ENCODE data around the gene RABL6. TPM values are rescaled to one million over a fixed set of nuclear protein-coding genes. Genes with fewer than 3 reads are reported as not detected.
"Not testable (repeated sequence)": the region's sequence is repeated elsewhere in the genome, so short reads cannot be mapped to it uniquely, and the experiment has no call there.

RABL6 gene
- total and polyA plus RNA-seq, 2 donors (not counting 1 experiment from before 2014, with no cell fraction given), result 36.8 to 59.6 TPM

DNA sequence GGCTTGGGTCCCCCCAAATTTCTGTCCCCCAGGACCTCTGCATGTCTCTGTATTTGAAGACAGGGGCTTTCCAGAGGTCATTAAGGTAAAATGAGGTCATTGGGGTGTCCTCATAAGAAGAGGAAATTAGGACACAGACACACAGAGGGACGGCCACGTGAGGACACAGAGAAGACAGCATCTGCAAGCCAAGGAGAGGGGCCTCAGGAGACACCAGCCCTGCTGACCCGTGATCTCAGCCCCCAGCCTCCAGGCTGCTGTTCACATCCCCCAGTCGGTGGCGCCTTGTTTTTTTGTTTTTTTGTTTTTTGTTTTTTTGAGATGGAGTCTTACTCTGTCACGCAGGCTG, 12.8 kb upstream of the RABL6 start:
- TF ChIP-seq, protein P1, sequence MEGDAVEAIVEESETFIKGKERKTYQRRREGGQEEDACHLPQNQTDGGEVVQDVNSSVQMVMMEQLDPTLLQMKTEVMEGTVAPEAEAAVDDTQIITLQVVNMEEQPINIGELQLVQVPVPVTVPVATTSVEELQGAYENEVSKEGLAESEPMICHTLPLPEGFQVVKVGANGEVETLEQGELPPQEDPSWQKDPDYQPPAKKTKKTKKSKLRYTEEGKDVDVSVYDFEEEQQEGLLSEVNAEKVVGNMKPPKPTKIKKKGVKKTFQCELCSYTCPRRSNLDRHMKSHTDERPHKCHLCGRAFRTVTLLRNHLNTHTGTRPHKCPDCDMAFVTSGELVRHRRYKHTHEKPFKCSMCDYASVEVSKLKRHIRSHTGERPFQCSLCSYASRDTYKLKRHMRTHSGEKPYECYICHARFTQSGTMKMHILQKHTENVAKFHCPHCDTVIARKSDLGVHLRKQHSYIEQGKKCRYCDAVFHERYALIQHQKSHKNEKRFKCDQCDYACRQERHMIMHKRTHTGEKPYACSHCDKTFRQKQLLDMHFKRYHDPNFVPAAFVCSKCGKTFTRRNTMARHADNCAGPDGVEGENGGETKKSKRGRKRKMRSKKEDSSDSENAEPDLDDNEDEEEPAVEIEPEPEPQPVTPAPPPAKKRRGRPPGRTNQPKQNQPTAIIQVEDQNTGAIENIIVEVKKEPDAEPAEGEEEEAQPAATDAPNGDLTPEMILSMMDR (conservative IDR thresholded peaks at IDR 0.05 in 1 of 2, IDR thresholded peaks at IDR 0.05 in 1 of 2; ENCODE audit: low read depth in 1 of 2, low read length in 2 of 2), result no peak
- no peak for TF ChIP-seq EZH2 (IDR thresholded peaks at IDR 0.05; ENCODE audit: low read length, missing control alignments)
- no peak overlapping the region for H3K4me2 ChIP-seq (ENCODE audit: extremely low read depth, insufficient read depth, low read length)
- no peak for DNase-seq (ENCODE audit: low read depth in 2 of 2)
- H3K79me2 ChIP-seq (ENCODE audit: control insufficient read depth, insufficient read depth, low read length), result peaks cover 4% of the 10 kb centered on the region
- no peak overlapping the region for H3K9ac ChIP-seq (ENCODE audit: insufficient read depth, low read length)
- peaks cover 2% of the 10 kb centered on the region for H3K36me3 ChIP-seq (ENCODE audit: control insufficient read depth, insufficient read depth, low read length)
- peaks cover 20% of the 10 kb centered on the region for H3K27me3 ChIP-seq (ENCODE audit: control insufficient read depth, insufficient read depth, low read length)
- H3K4me1 ChIP-seq (ENCODE audit: control insufficient read depth, extremely low read depth, insufficient read depth, low read length), result peaks cover 4% of the 10 kb centered on the region
- H4K20me1 ChIP-seq (ENCODE audit: control insufficient read depth, extremely low read depth, insufficient read depth, low read length), result no peaks in the 10 kb centered on the region
- H3K9me3 ChIP-seq (ENCODE audit: control insufficient read depth, insufficient read depth, low read depth, low read length), result no peaks in the 10 kb centered on the region
- no peak overlapping the region for H3K4me3 ChIP-seq (replicated peaks in 1 of 4; ENCODE audit: control extremely low read depth in 1 of 4, insufficient read depth in 1 of 4, low read depth in 3 of 4, low read length in 4 of 4)
- H2AFZ ChIP-seq (ENCODE audit: low read length), result no peak overlapping the region
- no peak overlapping the region for H3K27ac ChIP-seq (ENCODE audit: insufficient read depth, low read length)

DNA sequence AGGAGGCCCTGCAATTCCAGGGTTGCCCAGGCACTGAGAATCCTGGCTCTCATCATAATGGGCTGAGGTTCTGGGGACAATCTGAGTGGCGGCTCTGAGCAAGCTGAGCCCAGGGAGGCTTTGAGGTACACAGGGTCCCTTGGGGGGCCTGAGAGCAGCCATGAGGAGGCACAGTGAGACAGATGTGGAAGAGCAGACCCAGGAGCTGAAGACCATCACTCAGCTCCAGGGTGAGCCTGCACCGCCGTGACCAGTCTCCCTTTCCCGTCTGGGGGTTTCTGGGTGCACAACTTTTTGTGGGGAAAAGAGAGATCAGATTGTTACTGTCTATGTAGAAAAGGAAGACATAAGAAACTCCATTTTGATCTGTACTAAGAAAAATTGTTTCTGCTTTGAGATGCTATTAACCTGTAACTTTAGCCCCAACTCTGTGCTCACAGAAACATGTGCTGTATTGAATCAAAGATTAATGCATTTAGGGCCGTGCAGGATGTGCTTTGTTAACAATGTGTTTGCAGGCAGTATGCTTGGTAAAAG, 11.4 kb upstream of the RABL6 start, which contains the start of gene CCDC183:
CCDC183 (plus strand) TSS at position 101 of the 537 bp plus-strand sequence; CDS start at position 161, 60 bp downstream.
- Histone ChIP-seq H4K20me1 (ENCODE audit: control insufficient read depth, extremely low read depth, insufficient read depth, low read length) (no peaks in the 10 kb centered on the region), H3K4me2 (ENCODE audit: extremely low read depth, insufficient read depth, low read length) (no peak within 1 kb of the TSS), H3K36me3 (ENCODE audit: control insufficient read depth, insufficient read depth, low read length) (peaks cover 2% of the 10 kb centered on the region), H3K79me2 (ENCODE audit: control insufficient read depth, insufficient read depth, low read length) (peaks cover 4% of the 10 kb centered on the region), H3K9me3 (ENCODE audit: control insufficient read depth, insufficient read depth, low read depth, low read length) (no peaks in the 10 kb centered on the region), H3K27me3 (ENCODE audit: control insufficient read depth, insufficient read depth, low read length) (peaks cover 29% of the 10 kb centered on the region), H3K9ac (ENCODE audit: insufficient read depth, low read length) (no peak within 1 kb of the TSS), H3K4me1 (ENCODE audit: control insufficient read depth, extremely low read depth, insufficient read depth, low read length) (no peaks in the 10 kb centered on the region), H3K27ac (ENCODE audit: insufficient read depth, low read length) (no peak within 1 kb of the TSS), H2AFZ (ENCODE audit: low read length) (no peak within 1 kb of the TSS), H3K4me3 (replicated peaks in 1 of 4; ENCODE audit: control extremely low read depth in 1 of 4, insufficient read depth in 1 of 4, low read depth in 3 of 4, low read length in 4 of 4) (no peak within 1 kb of the TSS)
- no peak for TF ChIP-seq EZH2 (IDR thresholded peaks at IDR 0.05; ENCODE audit: low read length, missing control alignments)
- TF ChIP-seq, protein P1 (conservative IDR thresholded peaks at IDR 0.05 in 1 of 2, IDR thresholded peaks at IDR 0.05 in 1 of 2; ENCODE audit: low read depth in 1 of 2, low read length in 2 of 2), result no peak
- DNase-seq (ENCODE audit: low read depth in 2 of 2), result no peak

DNA sequence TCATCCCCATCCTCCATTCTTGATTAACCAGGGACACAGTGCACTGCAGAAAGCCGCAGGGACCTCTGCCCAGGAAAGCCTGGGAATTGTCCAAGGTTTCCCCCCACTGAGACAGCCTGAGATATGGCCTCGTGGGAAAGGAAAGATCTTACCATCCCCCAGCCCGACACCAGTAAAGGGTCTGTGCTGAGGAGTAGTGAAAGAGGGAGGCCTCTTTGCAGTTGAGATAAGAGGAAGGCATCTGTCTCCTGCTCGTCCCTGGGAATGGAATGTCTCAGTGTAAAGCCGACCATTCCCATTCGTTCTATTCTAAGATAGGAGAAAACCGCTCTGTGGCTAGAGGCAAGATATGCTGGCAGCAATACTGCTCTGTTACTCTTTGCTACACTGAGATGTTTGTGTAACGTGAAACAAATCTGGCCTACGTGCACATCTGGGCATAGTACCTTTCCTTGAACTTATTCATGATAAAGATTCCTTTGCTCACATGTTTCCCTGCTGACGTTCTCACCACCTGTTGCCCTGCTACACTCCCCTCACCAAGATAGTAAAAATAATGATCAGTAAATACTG, 10.9 kb upstream of the RABL6 start:
- H3K4me3 ChIP-seq (replicated peaks in 1 of 4; ENCODE audit: control extremely low read depth in 1 of 4, insufficient read depth in 1 of 4, low read depth in 3 of 4, low read length in 4 of 4); H3K27ac ChIP-seq (ENCODE audit: insufficient read depth, low read length); H4K20me1 ChIP-seq (ENCODE audit: control insufficient read depth, extremely low read depth, insufficient read depth, low read length); H2AFZ ChIP-seq (ENCODE audit: low read length); H3K4me2 ChIP-seq (ENCODE audit: extremely low read depth, insufficient read depth, low read length); H3K9me3 ChIP-seq (ENCODE audit: control insufficient read depth, insufficient read depth, low read depth, low read length); H3K79me2 ChIP-seq (ENCODE audit: control insufficient read depth, insufficient read depth, low read length); H3K36me3 ChIP-seq (ENCODE audit: control insufficient read depth, insufficient read depth, low read length); H3K9ac ChIP-seq (ENCODE audit: insufficient read depth, low read length); H3K4me1 ChIP-seq (ENCODE audit: control insufficient read depth, extremely low read depth, insufficient read depth, low read length): not testable (repeated sequence)
- peaks cover 29% of the 10 kb centered on the region for H3K27me3 ChIP-seq (ENCODE audit: control insufficient read depth, insufficient read depth, low read length)
- DNase-seq (ENCODE audit: low read depth in 2 of 2), result peak in 1 of 2 donors; percentile 69
